Hematopoietic multipotent progenitor cell treated with erythropoietin and hydrocortisone succinate and interleukin-3 and kit ligand, for 4 days (in vitro differentiated cells): Measurements from ENCODE around the gene SYNPO2.
"Not testable (repeated sequence)": the region's sequence is repeated elsewhere in the genome, so short reads cannot be mapped to it uniquely, and the experiment has no call there.

Experiments
- DNase-seq: peaks from one replicate; pipeline ENCODE4 v3.0.0-alpha.2; 2015

The SYNPO2 gene

DNA sequence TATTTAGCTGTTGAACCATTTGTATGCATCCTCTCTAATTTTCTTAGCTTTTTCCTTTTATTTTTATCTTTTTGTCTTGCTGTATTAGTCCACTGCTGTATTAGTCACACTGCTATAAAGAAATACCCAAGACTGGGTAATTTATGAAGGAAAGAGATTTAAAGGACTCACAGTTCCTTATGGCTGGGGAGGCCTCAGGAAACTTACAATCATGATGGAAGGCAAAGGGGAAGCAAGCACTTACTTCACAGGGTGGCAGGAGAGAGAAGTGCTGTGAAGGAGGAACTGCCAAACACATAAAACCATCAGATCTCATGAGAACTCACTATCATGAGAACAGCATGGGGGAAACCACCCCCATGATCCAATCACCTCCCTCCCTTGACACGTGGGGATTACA lies 114.3 kb downstream of the SYNPO2 start:
- DNase-seq: peak; percentile 19

DNA sequence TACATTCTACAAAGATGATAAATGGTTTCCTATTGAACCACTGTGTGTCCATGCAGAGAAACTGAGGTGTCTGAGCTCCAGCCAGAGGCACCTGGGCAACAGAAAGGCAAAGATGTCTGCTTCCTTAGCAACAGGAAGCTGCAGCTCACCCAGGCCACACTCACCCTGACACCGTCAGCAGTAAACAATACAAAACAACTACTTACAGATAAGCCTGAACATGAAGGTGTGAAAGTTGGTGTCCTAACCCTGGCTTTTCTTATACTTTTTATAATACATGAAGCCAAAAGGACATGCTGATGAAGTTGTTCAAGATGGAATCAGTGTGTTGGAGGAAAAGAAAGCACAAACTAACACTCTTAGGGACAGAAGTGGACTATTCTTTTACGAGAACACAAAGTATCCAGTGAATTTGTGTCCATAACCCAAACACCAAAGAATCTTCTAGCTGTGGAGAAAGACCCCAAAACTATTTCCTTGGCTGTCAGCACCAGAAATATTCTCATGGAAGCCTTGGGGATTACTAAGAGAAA lies 117.3 kb downstream of the SYNPO2 start:
- no peak for DNase-seq

DNA sequence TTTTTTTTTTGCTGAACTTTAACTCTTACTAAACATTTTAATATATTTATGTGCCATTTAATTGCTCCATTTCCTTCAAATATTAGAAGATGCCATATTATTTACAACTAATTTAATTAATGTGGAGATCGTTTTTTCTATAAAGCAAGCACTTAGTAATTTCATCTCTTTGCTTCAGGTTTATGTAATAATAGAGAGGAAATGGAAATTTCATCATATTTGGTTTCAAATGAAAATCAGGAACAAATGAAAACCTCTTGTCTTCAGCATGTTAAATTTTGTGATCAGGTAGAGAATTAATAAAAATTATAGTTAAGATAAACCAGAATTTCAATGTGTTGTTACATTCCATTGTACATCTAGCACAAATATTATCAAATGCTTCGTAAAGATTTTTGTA lies 120.1 kb downstream of the SYNPO2 start:
- DNase-seq: no peak

DNA sequence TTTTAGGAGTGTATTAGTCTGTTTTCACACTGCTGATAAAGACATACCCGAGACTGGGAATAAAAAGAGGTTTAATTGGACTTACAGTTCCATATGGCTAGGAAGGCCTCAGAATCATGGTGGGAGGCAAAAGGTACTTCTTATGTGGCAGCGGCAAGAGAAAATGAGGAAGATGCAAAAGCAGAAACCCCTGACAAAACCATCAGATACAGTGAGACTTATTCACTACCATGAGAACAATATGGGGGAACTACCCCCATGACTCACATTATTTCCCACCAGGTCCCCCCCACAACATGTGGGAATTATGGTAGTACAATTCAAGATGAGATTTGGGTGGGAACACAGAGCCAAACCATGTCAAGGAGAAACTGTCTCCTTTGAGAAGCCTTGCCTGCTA lies 121.6 kb downstream of the SYNPO2 start:
- not testable (repeated sequence) for DNase-seq

DNA sequence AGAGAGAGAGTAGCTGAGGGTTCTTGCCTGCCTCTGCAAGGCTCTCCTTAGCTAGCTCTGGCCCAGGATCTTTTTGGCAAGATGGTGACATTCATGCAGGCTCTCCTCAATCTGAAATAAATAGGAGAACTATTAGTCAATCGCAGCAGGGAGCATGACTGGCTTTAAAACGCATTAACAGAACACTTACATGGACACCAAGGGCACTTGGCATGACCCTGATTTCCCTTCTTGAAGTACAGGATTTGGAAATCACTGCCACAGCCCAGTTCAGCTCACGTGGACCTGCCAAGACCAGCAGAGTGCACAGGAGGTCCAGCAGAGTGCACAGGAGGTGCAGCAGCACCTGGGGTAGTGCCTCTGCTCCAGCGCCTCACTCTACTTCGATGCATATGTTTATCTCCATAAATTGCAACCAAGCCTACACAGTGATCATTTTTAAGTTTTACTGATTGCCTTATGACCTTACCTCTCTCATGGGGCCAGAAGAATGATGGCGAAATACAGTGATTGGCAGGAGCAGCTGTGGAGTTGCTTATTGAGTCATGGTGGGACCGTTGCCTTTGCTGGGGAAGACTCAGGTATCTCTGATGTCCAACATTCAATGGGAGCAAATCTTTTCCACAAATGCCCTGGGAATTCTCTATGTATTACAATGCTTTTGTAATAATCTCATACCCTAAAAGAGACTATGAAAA lies 122.4 kb downstream of the SYNPO2 start:
- no peak for DNase-seq

DNA sequence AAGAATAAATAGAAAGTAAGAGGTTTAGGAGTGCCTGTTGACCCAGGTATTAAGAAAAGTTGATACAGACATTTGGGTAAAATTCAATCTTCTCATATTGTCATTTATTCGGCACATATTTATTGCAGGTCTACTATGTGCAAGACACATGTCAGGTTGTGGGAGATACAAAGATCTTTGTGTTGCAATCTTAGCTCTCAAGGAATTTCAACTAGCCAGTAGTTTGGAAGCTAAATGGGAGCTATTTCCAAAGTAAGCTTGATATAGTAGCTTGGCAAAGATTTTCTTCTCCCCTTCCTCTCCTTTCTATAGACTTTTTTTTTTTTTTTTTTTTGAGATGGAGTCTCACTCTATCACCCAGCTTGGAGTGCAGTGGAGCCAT lies 122.9 kb downstream of the SYNPO2 start:
- DNase-seq: no peak

DNA sequence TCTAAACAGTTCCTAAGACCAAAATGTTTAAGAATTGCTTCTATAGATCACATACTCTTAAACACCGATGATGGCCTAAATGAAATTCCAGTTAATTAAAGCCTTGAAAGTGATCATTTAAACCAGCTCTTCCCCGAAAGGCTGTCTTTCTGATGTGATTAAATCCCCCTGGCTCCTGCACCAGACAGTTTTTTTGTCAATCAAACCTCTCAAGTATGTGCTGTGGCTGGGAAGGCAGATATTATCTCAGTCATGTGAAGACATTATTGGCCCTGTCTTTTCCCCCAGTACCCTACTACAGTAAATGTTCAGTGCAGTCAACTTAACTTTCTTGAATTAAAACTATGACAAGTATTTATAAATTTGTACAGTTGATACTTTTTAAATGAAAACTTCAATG lies 126.0 kb downstream of the SYNPO2 start:
- DNase-seq: no peak

DNA sequence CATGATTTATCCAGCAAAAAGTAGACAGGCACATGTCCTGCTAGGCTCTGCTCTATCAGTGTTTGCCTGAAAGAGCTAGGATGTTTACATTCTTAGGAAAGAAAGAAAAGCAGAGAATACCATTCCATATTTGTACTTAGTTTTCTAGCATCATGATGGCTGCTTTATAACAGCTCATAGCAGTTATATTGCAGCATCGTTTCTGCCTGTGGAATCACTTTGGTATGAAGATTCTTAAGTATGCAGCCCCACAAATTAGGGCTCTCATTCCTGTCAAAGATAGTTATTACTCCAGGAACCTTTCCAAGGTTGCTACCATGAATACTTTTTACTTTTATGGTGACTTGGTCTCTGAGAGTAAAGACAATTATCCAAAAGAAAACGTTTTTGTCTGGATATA lies 128.0 kb downstream of the SYNPO2 start:
- no peak for DNase-seq

DNA sequence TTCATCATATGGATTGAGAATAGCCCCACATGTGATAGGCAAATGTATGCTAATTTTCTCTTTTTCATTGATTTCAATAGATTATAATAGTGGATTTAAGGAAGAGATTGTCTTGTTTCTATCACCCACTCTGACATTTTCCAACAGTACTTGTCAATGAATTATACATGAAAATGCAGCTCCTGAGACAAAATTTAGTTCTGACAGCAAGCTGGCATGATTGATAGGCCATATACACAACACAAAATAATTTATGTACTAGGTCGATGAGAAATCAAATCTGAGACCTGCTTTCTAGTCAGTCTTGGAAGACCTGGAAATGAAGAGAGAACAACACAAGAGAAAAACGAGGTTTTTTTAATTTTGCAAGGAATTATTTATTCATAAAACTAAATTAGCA lies 129.0 kb downstream of the SYNPO2 start:
- DNase-seq: no peak

DNA sequence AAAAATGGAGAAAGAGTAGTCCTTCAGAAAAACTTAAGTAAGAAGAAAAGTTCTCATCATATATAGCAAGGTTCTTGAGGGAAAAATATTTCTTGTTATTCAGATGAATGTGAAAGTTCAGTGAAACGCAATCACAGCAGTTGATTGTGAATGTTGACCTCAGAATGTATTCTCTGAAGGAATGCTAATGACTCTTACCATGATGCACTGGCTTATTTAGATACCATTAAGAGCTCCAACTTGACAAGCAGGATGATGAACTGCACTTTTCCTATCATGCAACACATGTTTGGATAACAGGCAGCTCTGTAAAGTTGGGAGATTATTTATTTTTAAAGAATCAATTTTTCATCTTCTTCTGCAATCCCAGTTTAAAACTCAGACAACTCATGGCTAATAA lies 131.5 kb downstream of the SYNPO2 start:
- DNase-seq: no peak

DNA sequence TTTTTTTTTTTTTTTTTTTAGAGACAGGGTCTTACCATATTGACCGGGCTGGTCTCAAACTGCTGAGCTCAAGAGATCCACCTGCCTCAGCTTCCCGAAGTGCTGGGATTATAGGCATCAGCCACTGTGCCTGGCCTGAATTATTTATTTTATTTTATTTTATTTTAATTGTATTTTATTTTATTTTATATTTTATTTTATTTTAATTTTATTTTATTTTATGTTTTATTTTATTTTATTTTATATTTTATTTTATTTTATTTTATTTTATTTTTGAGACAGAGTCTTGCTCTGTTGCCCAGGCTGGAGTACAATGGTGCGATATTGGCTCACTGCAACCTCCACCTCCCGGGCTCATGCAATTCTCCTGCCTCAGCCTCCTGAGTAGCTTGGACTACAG lies 133.9 kb downstream of the SYNPO2 start:
- not testable (repeated sequence) for DNase-seq

DNA sequence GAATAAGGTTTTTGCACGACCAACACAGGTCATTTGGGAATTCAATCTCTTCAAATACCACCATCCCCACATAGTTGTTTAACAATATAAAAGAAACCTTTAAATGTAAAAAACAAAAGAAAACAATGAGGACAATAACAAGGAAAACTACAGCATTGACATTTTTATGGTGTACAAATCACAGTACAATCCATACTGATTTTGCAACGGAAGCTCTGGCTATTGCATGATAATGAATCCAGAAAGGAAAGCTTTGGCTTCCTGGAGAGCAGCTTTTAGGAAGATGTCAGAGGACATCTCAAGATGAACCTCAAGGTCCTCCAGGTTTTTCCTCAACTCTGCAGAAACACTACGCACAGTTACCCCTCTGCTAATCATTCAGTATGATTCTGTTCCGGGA lies 135.4 kb downstream of the SYNPO2 start:
- no peak for DNase-seq

DNA sequence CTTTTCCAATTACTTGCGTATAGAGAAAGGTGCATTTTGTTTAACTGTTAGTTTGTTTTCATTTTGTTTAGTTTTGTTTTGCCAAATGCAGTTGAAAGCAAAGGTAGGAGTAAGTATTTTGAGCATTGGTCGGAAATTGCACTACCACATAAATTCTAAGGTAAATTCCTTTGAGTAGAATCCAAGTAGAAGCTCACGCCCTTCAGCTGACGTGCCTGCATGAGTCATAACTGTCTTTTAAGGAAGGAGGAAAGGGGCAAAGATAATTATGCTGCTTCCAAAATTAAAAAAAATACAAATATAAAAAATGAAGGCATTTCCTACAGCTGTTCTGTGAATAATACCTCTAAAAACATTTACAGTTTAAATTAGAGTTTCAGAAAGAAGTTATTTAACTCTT lies 136.8 kb downstream of the SYNPO2 start:
- DNase-seq: peak; percentile 30

DNA sequence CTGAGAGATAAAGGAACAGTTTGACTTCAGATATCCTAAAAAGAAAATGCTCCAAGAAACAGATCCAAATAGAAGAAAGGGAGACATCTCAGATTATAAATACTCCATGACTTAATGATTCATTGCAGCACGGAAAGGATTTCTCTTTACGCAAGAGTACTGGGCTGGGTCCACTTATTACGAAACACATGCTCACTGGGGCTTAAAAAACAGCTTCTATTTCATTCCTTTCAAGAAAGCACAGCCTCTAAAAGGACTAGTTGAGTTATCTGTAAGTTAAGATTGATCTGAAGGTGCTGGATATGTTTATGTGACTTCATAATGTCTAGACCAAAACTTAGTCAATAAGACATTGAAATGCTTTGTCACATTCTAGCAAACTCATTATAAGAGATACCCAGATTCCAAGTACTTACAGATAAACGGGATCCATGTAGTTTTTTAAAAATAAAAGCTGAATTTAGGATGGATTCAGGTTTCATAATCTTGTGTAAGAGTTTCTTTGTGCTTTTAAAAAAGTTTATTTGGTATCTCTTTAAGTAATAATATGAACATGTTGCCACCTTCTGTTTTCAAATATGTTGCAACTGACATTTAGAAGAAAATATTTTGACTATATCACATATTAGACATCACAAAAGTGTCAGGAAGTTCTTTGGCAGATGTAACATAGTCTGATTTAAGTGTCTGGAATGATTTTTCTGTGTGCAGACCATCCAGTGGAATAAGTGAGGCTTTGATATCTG lies 137.4 kb downstream of the SYNPO2 start:
- DNase-seq: peak; percentile 51

DNA sequence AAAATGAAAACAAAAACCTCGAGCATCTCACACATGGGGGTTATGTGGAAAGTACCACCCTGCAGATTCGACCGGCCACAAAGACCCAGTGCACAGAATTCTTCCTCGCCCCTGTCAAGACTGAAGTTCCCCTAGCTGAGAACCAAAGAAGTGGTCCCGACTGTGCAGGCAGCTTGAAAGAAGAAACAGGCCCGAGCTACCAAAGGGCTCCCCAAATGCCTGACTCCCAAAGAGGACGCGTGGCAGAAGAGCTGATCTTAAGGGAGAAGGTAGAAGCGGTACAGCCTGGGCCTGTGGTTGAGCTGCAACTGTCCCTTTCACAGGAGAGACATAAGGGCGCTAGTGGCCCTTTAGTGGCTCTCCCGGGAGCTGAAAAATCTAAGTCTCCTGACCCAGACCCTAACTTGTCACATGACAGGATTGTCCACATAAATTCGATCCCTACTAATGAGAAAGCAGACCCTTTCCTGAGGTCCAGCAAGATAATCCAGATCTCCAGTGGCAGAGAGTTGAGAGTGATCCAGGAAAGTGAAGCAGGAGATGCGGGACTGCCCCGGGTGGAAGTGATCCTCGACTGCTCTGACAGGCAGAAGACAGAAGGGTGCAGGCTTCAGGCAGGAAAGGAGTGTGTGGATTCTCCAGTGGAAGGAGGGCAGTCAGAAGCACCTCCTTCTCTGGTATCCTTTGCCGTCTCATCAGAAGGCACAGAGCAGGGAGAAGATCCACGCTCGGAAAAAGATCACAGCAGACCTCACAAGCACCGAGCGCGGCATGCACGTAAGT lies 138.2 kb downstream of the SYNPO2 start:
- no peak for DNase-seq

DNA sequence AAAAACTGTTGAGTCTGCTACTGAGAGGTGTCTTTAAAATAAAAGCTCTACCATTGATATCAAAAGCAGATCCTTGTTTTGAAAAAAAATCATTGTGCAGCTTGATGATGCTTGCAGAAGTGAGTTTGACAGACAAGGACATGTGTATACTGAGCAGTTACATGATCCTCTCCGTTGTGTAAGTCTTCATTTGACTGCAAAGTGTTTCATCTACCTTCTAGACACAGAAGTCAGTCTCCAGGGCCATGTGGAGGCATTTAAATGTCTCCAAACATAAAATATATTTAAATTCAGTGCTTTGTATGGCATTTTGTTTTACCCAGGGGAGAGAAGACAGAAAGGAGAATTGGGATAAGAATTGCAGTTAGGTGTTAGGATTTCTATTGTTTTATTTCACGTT lies 139.2 kb downstream of the SYNPO2 start:
- no peak for DNase-seq

DNA sequence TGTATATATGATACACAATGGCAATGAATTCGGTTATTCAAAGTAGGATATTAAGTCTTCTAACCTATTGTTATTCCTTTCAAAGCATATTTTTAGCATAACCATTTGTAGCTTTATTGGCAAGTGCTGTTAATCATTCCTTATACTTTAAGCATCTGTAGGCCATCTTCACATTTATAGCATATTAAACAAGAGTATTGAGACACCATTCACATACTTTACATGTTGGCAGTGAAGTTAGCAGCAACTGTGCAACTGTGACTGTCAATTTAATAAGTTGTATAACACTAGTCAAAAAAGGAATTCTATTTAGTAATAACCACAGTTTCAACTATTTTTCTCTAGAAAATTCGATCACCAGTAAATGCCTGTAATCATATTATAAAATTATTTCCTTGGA lies 139.6 kb downstream of the SYNPO2 start:
- no peak for DNase-seq

DNA sequence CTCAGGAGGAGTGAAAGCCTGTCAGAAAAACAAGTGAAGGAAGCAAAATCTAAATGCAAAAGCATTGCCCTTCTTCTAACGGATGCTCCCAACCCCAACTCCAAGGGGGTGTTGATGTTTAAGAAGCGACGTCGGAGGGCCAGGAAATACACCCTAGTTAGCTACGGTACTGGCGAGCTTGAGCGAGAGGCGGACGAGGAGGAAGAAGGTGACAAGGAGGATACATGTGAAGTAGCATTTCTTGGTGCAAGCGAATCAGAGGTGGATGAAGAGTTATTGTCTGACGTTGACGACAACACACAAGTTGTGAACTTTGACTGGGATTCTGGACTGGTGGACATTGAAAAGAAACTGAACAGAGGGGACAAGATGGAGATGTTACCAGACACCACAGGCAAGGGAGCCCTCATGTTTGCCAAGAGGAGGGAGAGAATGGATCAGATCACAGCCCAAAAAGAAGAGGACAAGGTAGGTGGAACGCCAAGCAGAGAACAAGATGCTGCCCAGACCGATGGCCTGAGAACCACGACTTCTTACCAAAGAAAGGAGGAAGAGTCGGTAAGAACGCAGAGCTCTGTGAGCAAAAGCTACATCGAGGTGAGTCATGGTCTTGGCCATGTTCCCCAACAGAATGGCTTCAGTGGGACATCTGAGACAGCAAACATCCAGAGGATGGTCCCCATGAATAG lies 141.3 kb downstream of the SYNPO2 start:
- no peak for DNase-seq

DNA sequence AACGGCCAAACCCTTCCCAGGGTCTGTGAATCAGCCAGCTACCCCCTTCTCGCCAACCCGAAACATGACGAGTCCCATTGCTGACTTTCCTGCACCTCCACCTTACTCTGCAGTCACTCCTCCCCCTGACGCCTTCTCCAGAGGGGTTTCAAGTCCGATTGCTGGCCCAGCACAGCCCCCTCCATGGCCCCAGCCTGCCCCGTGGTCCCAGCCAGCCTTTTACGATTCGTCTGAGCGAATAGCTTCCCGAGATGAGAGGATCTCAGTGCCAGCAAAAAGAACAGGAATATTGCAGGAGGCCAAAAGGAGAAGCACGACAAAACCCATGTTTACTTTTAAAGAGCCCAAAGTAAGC lies 141.9 kb downstream of the SYNPO2 start:
- DNase-seq: no peak

DNA sequence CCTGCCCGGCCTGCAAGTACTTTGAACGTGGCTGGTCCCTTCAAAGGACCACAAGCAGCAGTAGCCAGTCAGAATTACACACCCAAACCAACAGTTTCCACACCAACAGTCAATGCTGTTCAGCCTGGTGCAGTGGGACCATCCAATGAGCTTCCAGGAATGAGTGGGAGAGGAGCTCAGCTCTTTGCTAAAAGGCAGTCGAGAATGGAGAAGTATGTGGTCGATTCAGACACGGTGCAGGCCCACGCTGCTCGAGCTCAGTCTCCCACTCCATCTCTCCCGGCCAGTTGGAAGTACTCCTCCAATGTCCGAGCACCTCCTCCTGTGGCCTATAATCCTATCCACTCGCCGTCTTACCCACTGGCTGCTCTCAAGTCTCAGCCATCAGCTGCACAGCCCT lies 142.6 kb downstream of the SYNPO2 start:
- DNase-seq: no peak

DNA sequence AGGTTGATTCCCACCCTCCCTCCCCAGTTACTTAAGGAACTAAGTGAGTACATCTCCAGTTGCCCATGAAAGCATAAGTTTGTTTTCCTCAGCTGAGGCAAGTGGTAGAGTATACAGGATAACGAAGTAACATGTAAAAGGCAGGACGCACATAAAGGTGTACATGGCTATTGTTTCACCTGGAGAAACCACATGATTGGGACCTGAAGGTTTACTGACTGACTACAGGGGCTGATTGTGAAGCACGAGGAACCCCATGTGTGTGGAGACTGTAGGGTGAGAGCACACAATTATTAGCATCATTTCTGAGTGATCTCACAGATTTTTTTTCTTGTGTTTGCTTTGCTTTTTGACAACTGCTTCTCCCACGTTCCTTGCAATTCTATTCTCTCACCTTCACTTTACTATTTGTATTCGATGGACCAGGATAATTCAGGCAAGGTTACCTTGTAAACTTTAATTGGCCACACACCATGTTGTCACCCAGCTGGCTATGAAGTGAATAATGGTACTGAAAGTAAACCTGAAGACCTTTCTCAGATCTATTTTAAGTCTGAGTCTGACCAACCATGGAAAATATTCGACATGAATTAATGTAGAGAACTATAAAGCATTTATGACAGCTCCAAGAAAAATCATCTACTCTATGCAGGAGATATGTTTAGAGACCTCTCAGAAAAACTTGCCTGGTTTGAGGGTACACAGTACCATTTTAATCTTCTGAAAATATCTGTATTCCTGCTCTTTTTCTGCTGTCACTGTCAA lies 144.4 kb downstream of the SYNPO2 start:
- no peak for DNase-seq

DNA sequence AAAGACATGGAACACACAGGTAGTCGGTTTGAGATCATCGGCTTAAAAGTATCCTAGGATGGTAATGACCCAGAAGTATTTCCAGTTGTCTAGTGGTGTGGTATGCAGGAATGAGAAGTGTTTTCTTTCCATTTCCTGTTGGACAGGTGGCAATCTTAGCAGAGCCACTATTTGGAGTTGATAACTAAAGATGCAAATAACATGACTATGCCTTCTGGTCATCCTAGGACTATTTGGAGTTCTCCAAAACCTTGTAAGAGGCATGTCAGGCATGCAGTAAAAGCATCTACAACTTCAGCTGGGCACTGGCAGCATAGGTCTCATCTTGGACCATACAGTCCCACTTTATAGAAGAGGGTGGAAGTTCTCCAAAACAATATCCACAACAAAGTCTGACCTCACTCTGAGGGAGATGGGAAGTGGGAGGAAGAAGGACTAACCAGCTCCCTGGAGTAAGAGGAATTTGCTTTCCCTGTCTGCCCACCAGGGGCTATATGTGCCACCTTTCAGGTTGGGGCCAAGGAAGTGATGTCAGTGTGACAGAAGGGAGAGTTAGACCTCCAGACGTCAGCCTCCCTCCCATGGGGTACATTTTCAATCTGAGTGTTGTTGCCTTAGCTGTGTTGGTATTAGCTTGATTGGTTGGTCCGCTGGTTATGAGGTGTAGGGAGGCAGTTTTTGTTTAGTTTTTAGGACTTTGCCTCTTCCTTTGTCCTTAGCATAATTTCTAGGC lies 145.8 kb downstream of the SYNPO2 start:
- no peak for DNase-seq
